Chondrocyte (in vitro differentiated cells): ENCODE data around the gene GREM1. TPM values are rescaled to one million over a fixed set of nuclear protein-coding genes. Genes with fewer than 3 reads are reported as not detected.

Experiments used
- DNase-seq: peaks from one replicate; pipeline ENCODE4 v3.0.0; 2021; ENCODE audit warnings: mixed read lengths, low spot score
- H3K27ac Mint-ChIP-seq: one replicate; pipeline ENCODE4 v1.8.0; 2021; ENCODE audit warnings: mild to moderate bottlenecking, moderate library complexity, mixed read lengths; ENCODE audit not compliant: unreplicated experiment
- H3K27me3 Mint-ChIP-seq: 2 replicates; pipeline ENCODE4 v1.8.0; 2021; ENCODE audit warnings: low read depth, mixed read lengths
- H3K36me3 Mint-ChIP-seq: 2 replicates; pipeline ENCODE4 v1.8.0; 2021; ENCODE audit warnings: low read depth, mixed read lengths
- H3K4me1 Mint-ChIP-seq: 2 replicates; pipeline ENCODE4 v1.8.0; 2021; ENCODE audit warnings: low read depth, mild to moderate bottlenecking, mixed read lengths
- H3K4me3 Mint-ChIP-seq: one replicate; pipeline ENCODE4 v1.8.0; 2021; ENCODE audit warnings: mild to moderate bottlenecking, moderate library complexity, mixed read lengths; ENCODE audit not compliant: unreplicated experiment
- H3K9me3 Mint-ChIP-seq: 2 replicates; pipeline ENCODE4 v1.8.0; 2021; ENCODE audit warnings: low read depth, mixed read lengths
- total RNA-seq: library from RNA; stranded (reverse); gene quantifications from 3 replicates; pipeline ENCODE4 v1.2.1, GENCODE V29; 2021
- TF ChIP-seq, protein P1 (sequence below): fragments of 200-600 bp; sonication (generic); IDR thresholded peaks from 2 replicates; pipeline ENCODE4 v1.5.0; 2021; ENCODE audit warnings: antibody characterized with exemption, mild to moderate bottlenecking, moderate library complexity

GREM1 gene
- total RNA-seq, 1 donor from 2014 or later: 142 TPM

DNA sequence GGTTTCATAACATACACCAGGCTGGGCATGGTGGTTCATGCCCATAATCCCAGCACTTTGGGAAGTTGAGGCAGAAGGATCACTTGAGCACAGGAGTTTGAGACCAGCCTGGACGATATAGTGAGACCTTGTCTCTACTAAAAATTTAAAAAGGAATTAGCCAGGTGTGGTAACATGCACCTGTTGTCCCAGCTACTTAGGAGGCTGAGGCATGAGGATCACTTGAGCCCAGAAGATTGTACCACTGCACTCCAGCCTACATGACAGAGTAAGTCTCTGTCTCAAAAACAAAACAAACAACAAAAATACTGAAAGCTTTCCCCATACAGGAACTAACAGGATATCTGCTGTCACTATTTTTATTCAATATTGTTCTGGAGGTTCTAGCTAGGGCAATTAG lies 20.9 kb downstream of the GREM1 start:
- TF ChIP-seq, protein P1, sequence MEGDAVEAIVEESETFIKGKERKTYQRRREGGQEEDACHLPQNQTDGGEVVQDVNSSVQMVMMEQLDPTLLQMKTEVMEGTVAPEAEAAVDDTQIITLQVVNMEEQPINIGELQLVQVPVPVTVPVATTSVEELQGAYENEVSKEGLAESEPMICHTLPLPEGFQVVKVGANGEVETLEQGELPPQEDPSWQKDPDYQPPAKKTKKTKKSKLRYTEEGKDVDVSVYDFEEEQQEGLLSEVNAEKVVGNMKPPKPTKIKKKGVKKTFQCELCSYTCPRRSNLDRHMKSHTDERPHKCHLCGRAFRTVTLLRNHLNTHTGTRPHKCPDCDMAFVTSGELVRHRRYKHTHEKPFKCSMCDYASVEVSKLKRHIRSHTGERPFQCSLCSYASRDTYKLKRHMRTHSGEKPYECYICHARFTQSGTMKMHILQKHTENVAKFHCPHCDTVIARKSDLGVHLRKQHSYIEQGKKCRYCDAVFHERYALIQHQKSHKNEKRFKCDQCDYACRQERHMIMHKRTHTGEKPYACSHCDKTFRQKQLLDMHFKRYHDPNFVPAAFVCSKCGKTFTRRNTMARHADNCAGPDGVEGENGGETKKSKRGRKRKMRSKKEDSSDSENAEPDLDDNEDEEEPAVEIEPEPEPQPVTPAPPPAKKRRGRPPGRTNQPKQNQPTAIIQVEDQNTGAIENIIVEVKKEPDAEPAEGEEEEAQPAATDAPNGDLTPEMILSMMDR: no peak
- Mint-ChIP-seq H3K36me3 (peaks cover 5% of the 10 kb centered on the region), H3K4me1 (peaks cover 19% of the 10 kb centered on the region), H3K27ac (no peak overlapping the region), H3K27me3 (no peaks in the 10 kb centered on the region), H3K4me3 (no peak overlapping the region), H3K9me3 (peaks cover 18% of the 10 kb centered on the region)
- no peak for DNase-seq

DNA sequence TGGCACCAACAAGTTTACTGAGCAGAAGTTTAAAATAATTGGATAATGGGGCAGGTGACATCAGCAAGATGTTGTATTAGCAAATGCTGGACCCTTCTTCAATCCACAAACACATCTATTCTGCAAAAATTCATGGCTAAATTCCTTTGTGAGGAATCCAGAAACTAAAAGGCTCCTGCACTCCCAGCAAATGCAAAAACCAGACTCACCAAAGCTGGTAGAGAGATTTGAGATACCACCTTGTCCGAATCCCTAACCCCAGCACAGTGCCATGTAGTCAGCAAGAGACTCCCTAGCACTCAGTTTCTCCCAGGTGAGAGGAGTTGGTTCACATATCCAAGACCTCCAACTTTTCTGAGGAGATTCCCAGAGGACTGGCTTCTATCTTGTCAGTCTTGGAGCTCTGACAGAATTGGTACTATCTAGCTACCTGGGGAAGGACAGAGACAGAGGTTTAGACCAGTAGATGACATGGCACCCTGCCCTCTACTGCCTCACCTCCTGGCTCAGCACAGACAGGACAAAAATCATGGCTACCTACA lies 21.8 kb downstream of the GREM1 start:
- TF ChIP-seq, protein P1: no peak
- Mint-ChIP-seq H3K4me1 (peaks cover 16% of the 10 kb centered on the region), H3K36me3 (peaks cover 5% of the 10 kb centered on the region), H3K27ac (no peak overlapping the region), H3K9me3 (peaks cover 18% of the 10 kb centered on the region), H3K27me3 (no peaks in the 10 kb centered on the region), H3K4me3 (no peak overlapping the region)
- no peak for DNase-seq

DNA sequence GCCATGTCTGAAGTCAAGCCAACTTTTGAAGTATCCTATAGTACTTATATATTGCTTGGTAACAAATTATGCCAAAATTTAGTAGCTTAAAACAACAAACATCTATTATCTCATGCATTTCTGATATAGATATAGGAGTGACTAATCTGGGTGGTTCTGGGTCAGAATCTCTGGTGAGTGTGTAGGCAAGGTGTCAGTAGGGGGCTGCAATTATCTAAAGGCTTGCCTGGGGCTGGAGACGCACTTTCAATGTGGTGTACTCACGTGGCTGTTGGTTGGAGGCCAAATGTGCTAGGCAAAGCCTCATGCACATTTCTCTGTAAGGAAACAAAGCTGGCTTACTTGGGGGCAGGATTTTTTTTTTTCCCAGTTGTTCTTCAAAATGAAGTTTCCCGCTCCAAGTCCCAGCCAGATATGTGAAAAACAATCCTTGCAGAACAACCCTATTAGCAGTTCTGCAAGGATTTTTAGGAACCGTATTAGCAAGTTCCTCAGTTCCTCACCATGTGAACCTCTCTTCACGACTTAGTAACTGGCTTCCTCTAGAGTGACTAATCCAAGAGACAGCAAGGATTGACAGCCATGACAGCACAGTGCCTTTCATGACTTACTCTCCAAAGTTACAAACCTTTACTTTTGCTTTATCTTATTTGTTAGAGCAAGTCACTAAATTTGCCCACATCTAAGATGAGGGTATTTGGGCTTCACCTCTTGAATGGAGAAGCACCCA lies 25.8 kb downstream of the GREM1 start:
- H3K9me3 Mint-ChIP-seq: peaks cover 26% of the 10 kb centered on the region
- no peak overlapping the region for H3K27ac Mint-ChIP-seq
- H3K4me3 Mint-ChIP-seq: no peak overlapping the region
- DNase-seq: no peak
- no peaks in the 10 kb centered on the region for H3K27me3 Mint-ChIP-seq
- TF ChIP-seq, protein P1: no peak
- peaks cover 33% of the 10 kb centered on the region for H3K4me1 Mint-ChIP-seq
- H3K36me3 Mint-ChIP-seq: no peaks in the 10 kb centered on the region

DNA sequence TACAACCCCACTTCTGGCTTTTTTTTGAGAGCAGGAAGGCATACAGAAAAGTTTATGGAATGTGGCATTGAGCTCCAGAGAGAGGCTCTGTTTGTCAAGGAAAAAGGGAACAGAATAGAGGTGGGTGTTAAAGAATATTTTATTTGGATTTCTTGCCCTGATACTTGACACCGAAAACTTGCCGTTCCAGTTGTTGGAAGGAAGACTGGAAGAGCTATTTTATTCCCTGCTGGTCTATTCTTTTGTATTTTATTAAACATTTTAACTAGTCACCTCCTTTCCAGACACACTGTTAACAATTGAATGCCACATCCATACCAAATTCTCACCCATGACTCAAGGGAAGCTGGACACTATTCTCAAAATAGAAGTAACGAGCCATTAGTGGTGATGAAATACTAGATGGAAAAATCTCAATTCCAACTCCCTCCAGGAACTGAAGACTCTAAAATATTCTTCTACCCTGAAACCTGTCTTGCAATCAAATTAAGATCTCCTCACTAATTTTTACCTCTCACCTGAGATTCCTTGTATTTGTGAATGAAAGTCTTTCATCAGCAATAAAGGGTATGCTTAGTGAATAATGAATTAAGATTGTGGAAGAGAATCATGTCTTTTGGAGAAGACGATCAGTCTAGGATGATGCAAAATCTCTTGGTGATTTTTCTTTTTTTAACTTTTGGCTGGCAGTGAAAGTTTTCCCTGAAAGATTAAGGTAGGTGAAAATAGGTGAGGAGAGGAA lies 28.5 kb downstream of the GREM1 start:
- no peak overlapping the region for H3K4me3 Mint-ChIP-seq
- peaks cover 33% of the 10 kb centered on the region for H3K4me1 Mint-ChIP-seq
- TF ChIP-seq, protein P1: no peak
- no peaks in the 10 kb centered on the region for H3K36me3 Mint-ChIP-seq
- no peaks in the 10 kb centered on the region for H3K27me3 Mint-ChIP-seq
- H3K27ac Mint-ChIP-seq: peak overlapping the region; percentile 37
- peaks cover 19% of the 10 kb centered on the region for H3K9me3 Mint-ChIP-seq
- no peak for DNase-seq

DNA sequence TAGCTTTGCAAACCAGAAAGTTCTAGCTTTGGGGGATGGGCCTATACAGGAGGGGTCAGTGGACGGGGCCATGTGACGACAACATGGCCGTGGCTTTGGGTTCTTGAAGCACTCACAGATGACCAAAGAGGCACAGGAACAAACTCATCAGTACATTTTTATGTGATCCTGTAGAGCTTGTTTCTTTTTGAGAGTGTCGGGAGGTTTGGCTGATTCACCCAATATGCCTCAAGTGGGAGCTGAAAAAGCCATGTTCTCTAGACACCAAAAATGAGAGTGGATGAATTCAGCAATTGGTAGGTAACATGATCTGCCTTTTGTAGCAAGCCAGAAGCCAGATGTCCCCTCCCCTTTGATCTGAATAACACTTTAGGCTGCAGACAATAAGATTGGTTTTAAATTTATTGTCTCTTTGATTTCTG lies 30.1 kb downstream of the GREM1 start:
- Mint-ChIP-seq H3K27me3 (no peaks in the 10 kb centered on the region), H3K36me3 (peaks cover 2% of the 10 kb centered on the region), H3K4me3 (no peak overlapping the region), H3K4me1 (peaks cover 33% of the 10 kb centered on the region), H3K9me3 (peaks cover 12% of the 10 kb centered on the region), H3K27ac (peak overlapping the region; percentile 34)
- no peak for DNase-seq
- TF ChIP-seq, protein P1: no peak
